M059J (cell line): ENCODE data around the gene CPNE1. TPM values are rescaled to one million over a fixed set of nuclear protein-coding genes. Genes with fewer than 3 reads are reported as not detected.

Experiments
- total RNA-seq: library from RNA; depleted of rRNA; stranded (reverse); fragments of >200 nt; shearing (Covaris generic); gene quantifications from 2 replicates; pipeline ENCODE4 v1.2.3, GENCODE V29; 2014; rRNA removed

Gene CPNE1
- total RNA-seq, 1 experiment from 2014 or later = 262 TPM

Other genes with a start within 250 kb of the CPNE1 start
- gene GDF5, start 226.7 kb downstream of the CPNE1 start, total RNA-seq = 3.0 and 6.2 TPM in 2 replicates
- gene CEP250, start 209.3 kb downstream of the CPNE1 start, total RNA-seq = 18.9 and 71.9 TPM in 2 replicates
- gene C20orf173, start 135.2 kb downstream of the CPNE1 start, total RNA-seq = not detected in 2 replicates
- gene ERGIC3, start 122.8 kb downstream of the CPNE1 start, total RNA-seq = 630 and 714 TPM in 2 replicates
- 24.0 and 36.1 TPM in 2 replicates for gene SPAG4, start 49.1 kb downstream of the CPNE1 start, total RNA-seq
- gene RBM12, start within 50 bp of the CPNE1 start, total RNA-seq = 37.7 and 52.3 TPM in 2 replicates
- gene NFS1, start 34.5 kb upstream of the CPNE1 start, total RNA-seq = 31.0 and 69.7 TPM in 2 replicates
- 667 and 778 TPM in 2 replicates for gene ROMO1, start 34.5 kb upstream of the CPNE1 start, total RNA-seq
- 139 and 201 TPM in 2 replicates for gene RBM39, start 77.4 kb upstream of the CPNE1 start, total RNA-seq
- gene PHF20, start 107.1 kb upstream of the CPNE1 start, total RNA-seq = 23.4 and 57.6 TPM in 2 replicates